K562 (cell line): ENCODE measurements around the gene DAPK2. TPM values are rescaled to one million over a fixed set of nuclear protein-coding genes. Genes with fewer than 3 reads are reported as not detected.

ENCODE experiments used
- E2F6 ChIP-seq, 2 experiments: IDR thresholded peaks; 2 replicates each; pipeline ENCODE4 v1.6.1; 2011; ENCODE audit warnings: borderline replicate concordance in 1 of 2, control low read depth in 1 of 2, low read depth in 1 of 2, low read length in 1 of 2, mild to moderate bottlenecking in 1 of 2, mixed read lengths in 1 of 2, moderate library complexity in 1 of 2; ENCODE audit not compliant: insufficient read depth in 1 of 2, insufficient read length in 1 of 2, poor library complexity in 1 of 2, severe bottlenecking in 1 of 2; ENCODE audit errors: extremely low read depth in 1 of 2
- PRDM10 ChIP-seq: fragments of 450-650 bp; IDR thresholded peaks from 2 replicates; pipeline ENCODE4 v1.6.1; 2018; ENCODE audit not compliant: partially characterized antibody
- TRIM25 ChIP-seq: fragments of 450-650 bp; IDR thresholded peaks from 2 replicates; pipeline ENCODE4 v1.7.0; 2016; ENCODE audit warnings: borderline replicate concordance
- ZNF354B ChIP-seq: fragments of 250-450 bp; sonication (Bioruptor Pico); IDR thresholded peaks from 2 replicates; pipeline ENCODE4 v1.4.0; 2020
- polyA plus RNA-seq, 8 experiments: library from polyadenylated mRNA; depleted of rRNA in 4 of 8; stranded (reverse) in 5 of 8; unstranded in 3 of 8; fragments of >200 nt; fragmentation: Nextera tagmentation in 2 of 8; fragmentation: Illumina TruSeq in 1 of 8; extraction: Ambion mirVana in 2 of 8; extraction: Trizol in 1 of 8; gene quantifications; 2 replicates each; pipeline versions ENCODE4 v1.2.1 to v1.2.3, GENCODE V29; 2011 to 2014; ENCODE audit warnings: inconsistent platforms in 1 of 8, missing spikeins in 1 of 8
- total RNA-seq, 7 experiments: library from RNA; depleted of rRNA in 6 of 7; stranded (reverse); fragments of >200 nt in 6 of 7; fragmentation: Illumina TruSeq in 2 of 7; extraction: Trizol in 2 of 7; gene quantifications; 2 replicates each; pipeline versions ENCODE4 v1.2.1 to v1.2.3, GENCODE V29; 2011 to 2021; ENCODE audit warnings: low replicate concordance in 1 of 7

Gene DAPK2
- total and polyA plus RNA-seq, 9 of the 15 experiments (the other 6 are each of a cell fraction or from before 2014, with no cell fraction given): 0.14 to 5.2 (median 2.2) TPM

DNA sequence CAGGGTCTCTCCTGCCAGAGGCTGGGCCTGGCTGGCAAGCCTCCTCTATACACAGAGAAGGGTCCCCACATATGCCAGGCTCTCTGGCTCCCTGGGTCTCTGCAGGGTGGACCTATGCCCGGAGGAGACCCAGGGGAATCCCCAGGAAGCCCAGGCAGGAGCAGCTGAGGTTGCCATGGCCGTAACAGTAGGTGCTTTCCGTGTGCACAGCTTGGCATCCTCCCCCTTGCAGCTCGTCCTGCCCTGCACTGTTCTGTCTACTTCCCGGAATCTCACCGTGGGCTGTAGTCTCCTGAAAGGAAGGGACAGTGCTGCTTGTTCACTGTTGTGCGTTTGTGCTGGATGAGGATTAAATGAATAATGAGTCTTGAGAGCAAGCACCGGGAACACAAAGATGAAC is 47.8 kb downstream of the DAPK2 start (continued):
- no peak for TF ChIP-seq E2F6 (IDR thresholded peaks at IDR 0.05; ENCODE audit: borderline replicate concordance in 1 of 2, extremely low read depth in 1 of 2, insufficient read depth in 1 of 2, insufficient read length in 1 of 2, low read depth in 1 of 2, low read length in 1 of 2, poor library complexity in 1 of 2, severe bottlenecking in 1 of 2)
- TF ChIP-seq TRIM25: no peak
- TF ChIP-seq ZNF354B: no peak
- no peak for TF ChIP-seq PRDM10
